Large intestine (tissue), 3 donors: ENCODE data around the gene COX4I1. TPM values are rescaled to one million over a fixed set of nuclear protein-coding genes. Genes with fewer than 3 reads are reported as not detected.
"Not testable (repeated sequence)": the region's sequence is repeated elsewhere in the genome, so short reads cannot be mapped to it uniquely, and the experiment has no call there.

ENCODE experiments used
- DNase-seq, 2 donors: peaks; one replicate each; pipeline versions ENCODE4 v3.0.0 to v3.0.0-alpha.2; 2013
- H3K27ac ChIP-seq: one replicate; pipeline ENCODE4 v1.5.1; 2013; ENCODE audit warnings: low read length
- H3K27me3 ChIP-seq: 2 replicates; pipeline ENCODE4 v1.6.1; 2013; ENCODE audit warnings: low read length; ENCODE audit not compliant: control insufficient read depth, insufficient read depth
- H3K36me3 ChIP-seq: 2 replicates; pipeline ENCODE4 v1.6.1; 2013; ENCODE audit warnings: low read length; ENCODE audit not compliant: control insufficient read depth, insufficient read depth
- H3K4me1 ChIP-seq: one replicate; pipeline ENCODE4 v1.6.1; 2013; ENCODE audit warnings: low read length; ENCODE audit not compliant: control insufficient read depth, insufficient read depth
- H3K4me3 ChIP-seq: one replicate; pipeline ENCODE4 v1.5.1; 2013; ENCODE audit warnings: low read length
- H3K9me3 ChIP-seq: one replicate; pipeline ENCODE4 v1.6.1; 2013; ENCODE audit warnings: mild to moderate bottlenecking, low read depth, low read length, moderate library complexity; ENCODE audit not compliant: control insufficient read depth
- WGBS: methylation state at CpG from one replicate; pipeline ENCODE4 v1.1.5; 2013; ENCODE audit warnings: low lambda C conversion rate; ENCODE audit not compliant: insufficient coverage; 5-methylcytosine and 5-hydroxymethylcytosine counted together
- polyA plus RNA-seq: library from polyadenylated mRNA; unstranded; fragments of 120-200 nt; gene quantifications from one replicate; pipeline ENCODE4 v1.2.1, GENCODE V29; 2013

Gene COX4I1
- polyA plus RNA-seq, 1 donor: 492 TPM

DNA sequence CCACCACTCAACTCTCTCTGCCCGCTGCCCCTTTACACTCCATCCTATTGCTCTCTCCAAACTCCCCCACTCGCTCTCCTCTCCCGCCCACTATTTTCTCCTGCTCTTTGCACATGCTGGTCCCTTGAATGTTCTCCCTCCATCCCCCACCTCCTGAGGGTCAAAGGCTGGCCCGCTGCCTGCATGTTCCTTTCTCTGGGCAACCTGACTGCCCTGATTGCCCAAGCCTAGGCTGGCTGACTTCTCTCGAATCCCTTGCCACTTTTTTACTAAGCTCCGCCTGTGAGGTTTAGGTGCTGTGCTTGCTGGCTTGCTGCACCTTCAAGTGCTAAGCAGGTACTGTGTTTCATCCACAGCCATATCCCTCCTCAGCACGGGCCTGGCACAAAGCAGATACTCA is 2.9 kb upstream of the COX4I1 start:
- Histone ChIP-seq H3K36me3 (peaks cover 56% of the 10 kb centered on the region), H3K9me3 (peaks cover under 1% of the 10 kb centered on the region), H3K27me3 (no peaks in the 10 kb centered on the region), H3K27ac (no peak overlapping the region), H3K4me1 (peaks cover 2% of the 10 kb centered on the region), H3K4me3 (no peak overlapping the region)
- no peak for DNase-seq
- no CpG with 5 or more reads among the region's 7 CpGs for WGBS

DNA sequence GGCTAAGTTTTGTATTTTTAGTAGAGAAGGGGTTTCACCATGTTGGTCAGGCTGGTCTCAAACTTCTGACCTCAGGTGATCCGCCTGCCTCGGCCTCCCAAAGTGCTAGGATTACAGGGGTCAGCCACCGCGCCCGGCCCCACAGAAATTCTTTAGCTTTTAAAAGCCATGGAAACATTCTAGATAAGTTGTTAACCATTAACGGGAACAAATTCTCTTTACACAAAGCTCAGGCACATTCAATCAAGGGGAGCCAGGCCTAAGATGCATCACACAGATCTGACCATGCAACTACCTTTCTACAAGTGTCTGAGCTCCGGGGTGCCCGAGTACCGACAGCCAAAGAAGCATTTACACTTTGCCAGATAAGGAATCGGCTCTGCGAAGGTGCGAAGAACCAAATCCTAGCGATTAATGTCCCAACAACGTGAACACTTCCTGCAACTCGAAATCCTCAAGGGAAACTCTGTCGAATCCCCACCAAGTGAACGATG is 1.2 kb upstream of the COX4I1 start:
- WGBS: 0% methylated on average over 2 of the region's 17 CpGs
- Histone ChIP-seq H3K27me3 (no peaks in the 10 kb centered on the region), H3K27ac (peak overlapping the region; percentile 43), H3K4me1 (peaks cover 2% of the 10 kb centered on the region), H3K4me3 (peak overlapping the region; percentile 85), H3K36me3 (peaks cover 57% of the 10 kb centered on the region), H3K9me3 (no peaks in the 10 kb centered on the region)
- DNase-seq: peak in 1 of 2 donors; percentile 45

DNA sequence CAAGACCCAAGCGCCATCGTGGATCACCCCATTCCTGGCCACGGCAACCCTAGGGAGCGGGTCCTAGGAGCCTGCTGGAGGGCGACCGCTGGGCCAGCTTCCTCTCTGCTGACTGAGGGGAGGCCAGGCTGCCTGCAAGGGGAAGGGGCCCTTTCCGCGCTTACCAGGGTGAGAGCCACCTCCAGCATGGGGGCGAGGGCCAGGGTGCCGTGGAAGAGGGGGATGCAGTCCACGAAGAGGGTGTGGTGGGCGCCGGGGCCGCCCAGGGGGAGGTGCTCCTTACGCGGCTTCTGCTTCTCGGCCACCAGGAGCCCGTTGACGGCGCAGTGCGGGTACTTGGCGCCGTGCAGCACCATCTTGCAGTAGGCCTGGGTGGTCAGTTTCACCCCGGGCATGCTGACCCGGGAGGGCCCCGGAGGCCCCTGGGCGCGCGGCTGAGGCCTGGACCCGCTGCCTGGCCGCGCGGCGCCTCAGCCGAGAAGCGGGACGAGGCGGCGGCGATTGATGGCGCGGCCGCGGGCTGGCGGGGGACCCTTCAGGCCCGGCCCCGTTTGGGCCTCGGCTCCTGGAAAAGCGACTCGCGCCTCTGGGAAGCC is 496 bp upstream of the COX4I1 start:
- Histone ChIP-seq H3K27me3 (no peaks in the 10 kb centered on the region), H3K27ac (peak overlapping the region; percentile 43), H3K4me3 (peak overlapping the region; percentile 85), H3K9me3 (no peaks in the 10 kb centered on the region), H3K4me1 (peaks cover 2% of the 10 kb centered on the region), H3K36me3 (peaks cover 60% of the 10 kb centered on the region)
- DNase-seq: peak; percentile 29 to 48
- WGBS: no CpG with 5 or more reads among the region's 51 CpGs

DNA sequence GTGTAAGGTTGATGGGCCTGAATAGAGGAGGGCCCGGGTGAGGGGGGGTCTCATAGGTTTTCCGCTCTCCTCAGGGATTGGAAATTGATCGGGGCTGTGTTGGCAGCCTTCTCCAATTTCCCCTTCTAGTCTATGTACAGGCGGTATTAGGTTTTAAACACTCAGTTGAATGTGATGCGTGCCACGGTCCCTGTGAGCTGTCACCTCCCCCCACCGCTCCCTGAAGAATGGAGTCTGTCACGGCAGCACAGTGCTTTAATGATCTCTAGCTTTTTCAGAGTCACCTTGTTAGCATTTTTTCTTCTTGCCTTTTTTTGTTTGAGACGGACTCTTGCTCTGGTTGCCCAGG is 800 bp downstream of the COX4I1 start:
- Histone ChIP-seq H3K36me3 (peaks cover 59% of the 10 kb centered on the region), H3K9me3 (no peaks in the 10 kb centered on the region), H3K4me3 (peak overlapping the region; percentile 85), H3K4me1 (peaks cover 2% of the 10 kb centered on the region), H3K27me3 (no peaks in the 10 kb centered on the region), H3K27ac (peak overlapping the region; percentile 56)
- DNase-seq: no peak
- WGBS: 40% methylated on average over 1 of the region's 9 CpGs

GRCh38 chr16:85803570-85803969 is 4.1 kb downstream of the COX4I1 start:
- DNase-seq: no peak
- no peaks in the 10 kb centered on the region for H3K4me1 ChIP-seq
- H3K36me3 ChIP-seq: peaks cover 59% of the 10 kb centered on the region
- no peaks in the 10 kb centered on the region for H3K27me3 ChIP-seq
- no peak overlapping the region for H3K4me3 ChIP-seq
- WGBS: 100% methylated on average over 1 of the region's 14 CpGs
- no peak overlapping the region for H3K27ac ChIP-seq
- no peaks in the 10 kb centered on the region for H3K9me3 ChIP-seq

GRCh38 chr16:85805442-85806045 is 6.0 kb downstream of the COX4I1 start:
- peaks cover 4% of the 10 kb centered on the region for H3K9me3 ChIP-seq
- H3K4me1 ChIP-seq: no peaks in the 10 kb centered on the region
- peaks cover under 1% of the 10 kb centered on the region for H3K27me3 ChIP-seq
- DNase-seq: no peak
- H3K36me3 ChIP-seq: peaks cover 59% of the 10 kb centered on the region
- H3K4me3 ChIP-seq: no peak overlapping the region
- no CpG with 5 or more reads among the region's 18 CpGs for WGBS
- no peak overlapping the region for H3K27ac ChIP-seq

- H3K36me3 ChIP-seq: peaks cover 54% of the 10 kb centered on the region
- no peak overlapping the region for H3K27ac ChIP-seq
- no peak for DNase-seq
- H3K9me3 ChIP-seq: peaks cover 4% of the 10 kb centered on the region
- peaks cover 8% of the 10 kb centered on the region for H3K27me3 ChIP-seq
- WGBS: no CpG with 5 or more reads among the region's 11 CpGs
- H3K4me3 ChIP-seq: no peak overlapping the region
- no peaks in the 10 kb centered on the region for H3K4me1 ChIP-seq
Observed at GRCh38 chr16:85806539-85806938, 7.0 kb downstream of the COX4I1 start.

DNA sequence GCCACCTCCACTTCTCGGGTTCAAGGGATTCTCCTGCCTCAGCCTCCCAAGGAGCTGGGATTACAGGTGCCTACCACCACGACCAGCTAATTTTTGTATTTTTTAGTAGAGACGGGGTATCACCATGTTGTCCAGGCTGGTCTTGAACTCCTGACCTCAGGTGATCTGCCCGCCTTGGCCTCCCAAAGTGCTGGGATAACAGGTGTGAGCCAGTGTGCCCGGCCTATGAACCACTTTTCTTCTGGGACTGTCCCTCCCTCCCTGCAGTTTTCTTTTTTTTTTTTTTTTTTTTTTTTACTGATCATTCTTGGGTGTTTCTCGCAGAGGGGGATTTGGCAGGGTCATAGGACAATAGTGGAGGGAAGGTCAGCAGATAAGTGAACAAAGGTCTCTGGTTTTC is 7.8 kb downstream of the COX4I1 start:
- H3K4me1 ChIP-seq, H3K27ac ChIP-seq, H3K9me3 ChIP-seq, DNase-seq, H3K4me3 ChIP-seq: not testable (repeated sequence)
- peaks cover 46% of the 10 kb centered on the region for H3K36me3 ChIP-seq
- peaks cover 16% of the 10 kb centered on the region for H3K27me3 ChIP-seq
- WGBS: no CpG with 5 or more reads among the region's 6 CpGs

- WGBS: no CpG with 5 or more reads among the region's 27 CpGs
- Histone ChIP-seq H3K27me3 (peaks cover 22% of the 10 kb centered on the region), H3K36me3 (peaks cover 38% of the 10 kb centered on the region)
- DNase-seq, H3K27ac ChIP-seq, H3K4me1 ChIP-seq, H3K4me3 ChIP-seq, H3K9me3 ChIP-seq: not testable (repeated sequence)
Observed at GRCh38 chr16:85808104-85808503, 8.6 kb downstream of the COX4I1 start.

DNA sequence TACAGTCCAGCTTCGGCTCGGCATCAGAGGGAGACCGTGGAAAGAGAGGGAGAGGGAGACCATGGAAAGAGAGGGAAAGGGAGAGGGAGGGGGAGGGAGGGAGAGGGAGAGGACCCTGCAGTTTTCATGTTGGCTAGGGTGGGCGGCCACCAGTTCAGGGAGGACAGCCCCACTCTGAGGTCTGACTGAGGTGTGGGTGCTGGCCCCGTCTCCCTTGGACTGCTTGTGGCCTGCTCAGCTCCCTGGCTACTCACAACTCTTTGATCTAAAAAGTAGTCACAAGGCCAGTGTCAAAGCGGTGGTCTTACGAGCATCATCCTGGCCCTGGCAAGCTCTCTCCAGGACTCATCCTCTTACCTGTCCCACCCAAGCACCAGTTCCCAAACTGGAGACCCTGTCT is 9.4 kb downstream of the COX4I1 start:
- Histone ChIP-seq H3K4me3 (no peak overlapping the region), H3K36me3 (peaks cover 30% of the 10 kb centered on the region), H3K27me3 (peaks cover 28% of the 10 kb centered on the region), H3K27ac (no peak overlapping the region), H3K9me3 (peaks cover 4% of the 10 kb centered on the region), H3K4me1 (no peaks in the 10 kb centered on the region)
- DNase-seq: no peak
- no CpG with 5 or more reads among the region's 7 CpGs for WGBS

DNA sequence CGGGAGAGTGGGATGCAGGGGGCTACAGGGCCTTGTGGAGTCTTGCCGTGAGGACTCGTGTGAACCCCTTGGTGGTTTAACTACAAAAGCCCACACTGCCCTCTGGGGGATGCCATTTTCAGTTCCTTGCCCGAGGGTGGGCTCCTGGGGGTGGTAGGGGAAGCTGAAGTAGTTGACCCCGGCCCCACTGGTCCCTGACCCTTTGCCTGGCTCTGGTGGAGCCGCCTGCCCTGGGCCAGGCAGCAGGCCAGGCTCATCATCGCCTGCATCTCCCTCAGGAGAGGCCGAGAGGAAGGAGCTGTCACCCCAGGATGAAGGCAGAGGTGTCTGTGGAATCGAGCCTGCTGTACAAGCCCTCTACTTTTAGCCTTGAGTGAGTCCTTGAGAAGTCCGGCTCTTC is 10.2 kb downstream of the COX4I1 start:
- DNase-seq: no peak
- Histone ChIP-seq H3K36me3 (peaks cover 24% of the 10 kb centered on the region), H3K9me3 (peaks cover 4% of the 10 kb centered on the region), H3K27ac (no peak overlapping the region), H3K4me3 (no peak overlapping the region), H3K4me1 (no peaks in the 10 kb centered on the region), H3K27me3 (peaks cover 31% of the 10 kb centered on the region)
- no CpG with 5 or more reads among the region's 10 CpGs for WGBS
